Vagina (tissue), 2 donors: ENCODE results near the gene TSC1.

Experiments
- POLR2A ChIP-seq, 2 donors: fragments of 450-650 bp; IDR thresholded peaks; one replicate each; pipeline ENCODE4 v1.6.1; 2017; ENCODE audit warnings: antibody characterized with exemption in 2 of 2, mild to moderate bottlenecking in 2 of 2, moderate library complexity in 2 of 2
- POLR2AphosphoS5 ChIP-seq, 2 donors: sonication (generic); formaldehyde crosslinking; IDR thresholded peaks; one replicate each; pipeline ENCODE4 v1.9.0; 2017; ENCODE audit warnings: antibody characterized with exemption in 2 of 2, mild to moderate bottlenecking in 2 of 2, low read depth in 1 of 2; ENCODE audit not compliant: insufficient read depth in 1 of 2

DNA sequence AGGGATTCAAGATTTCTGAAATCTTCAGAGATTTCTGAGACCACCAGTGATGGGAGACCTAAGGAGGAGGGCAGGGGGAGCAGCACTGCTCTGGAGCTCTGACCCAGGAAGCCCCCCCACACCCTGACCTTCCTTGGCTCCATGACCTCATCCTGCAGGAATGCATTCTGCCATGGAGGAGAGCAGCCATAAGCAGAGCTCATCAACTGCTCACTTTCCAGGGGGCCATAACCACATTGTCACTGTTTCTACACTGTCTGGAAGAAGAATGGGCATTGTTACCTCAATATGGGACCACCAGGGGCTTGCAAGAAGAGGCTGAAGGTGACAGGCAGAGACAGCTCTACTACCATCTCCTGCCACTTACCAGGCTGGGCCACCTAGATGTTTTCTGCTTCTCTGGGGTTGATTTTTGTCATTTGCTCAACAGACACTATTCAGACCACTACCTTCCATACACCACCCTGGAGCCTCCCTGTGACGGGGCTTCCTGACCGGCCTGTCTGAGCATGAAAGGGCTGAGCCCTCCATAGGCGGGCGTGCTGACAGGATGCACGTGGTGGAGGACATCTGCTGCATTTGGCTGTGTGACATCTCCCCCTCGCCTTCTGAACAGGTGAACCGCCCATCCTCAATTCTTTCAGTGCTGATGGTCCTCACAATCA, 2.3 kb upstream of the TSC1 start:
- TF ChIP-seq POLR2AphosphoS5 (IDR thresholded peaks at IDR 0.05; ENCODE audit: insufficient read depth in 1 of 2, low read depth in 1 of 2) (no peak), POLR2A (IDR thresholded peaks at IDR 0.05) (no peak)
